ENCODE measurements around the gene PMEL.

GRCh38 chr12:55996715-55997534 lies 31.1 kb upstream of the PMEL start, which contains the start of gene SUOX:
- TF ChIP-seq ZFX (IDR thresholded peaks at IDR 0.05) (no peak), CTCF (conservative IDR thresholded peaks at IDR 0.05) (no peak)
